Smooth muscle cell (in vitro differentiated cells): ENCODE data around the gene NKAIN4. TPM values are rescaled to one million over a fixed set of nuclear protein-coding genes. Genes with fewer than 3 reads are reported as not detected.

Source experiments
- DNase-seq: peaks from one replicate; lab custom pipeline; 2025; ENCODE audit not compliant: unreplicated experiment; lab: John Stamatoyannopoulos, UW
- H2AFZ ChIP-seq: fragments of 200-600 bp; sonication (generic); 2 replicates; pipeline ENCODE4 v1.6.0; 2016; ENCODE audit warnings: antibody characterized with exemption, low read depth, mild to moderate bottlenecking
- H3F3A ChIP-seq: fragments of 200-600 bp; sonication (generic); 2 replicates; pipeline ENCODE4 v1.6.0; 2017; ENCODE audit warnings: antibody characterized with exemption, low read depth
- H3K27ac ChIP-seq: fragments of 200-600 bp; sonication (generic); 2 replicates; pipeline ENCODE4 v1.5.1; 2016; ENCODE audit warnings: low read depth, mild to moderate bottlenecking
- H3K27me3 ChIP-seq: fragments of 200-600 bp; sonication (generic); 2 replicates; pipeline ENCODE4 v1.6.1; 2016; ENCODE audit warnings: low read depth, mild to moderate bottlenecking
- H3K36me3 ChIP-seq: fragments of 200-600 bp; sonication (generic); 2 replicates; pipeline ENCODE4 v1.5.1; 2016; ENCODE audit warnings: low read depth
- H3K4me1 ChIP-seq: fragments of 200-600 bp; sonication (generic); 2 replicates; pipeline ENCODE4 v1.5.1; 2016; ENCODE audit warnings: low read depth
- H3K4me2 ChIP-seq: fragments of 200-600 bp; sonication (generic); 2 replicates; pipeline ENCODE4 v1.6.0; 2016; ENCODE audit warnings: mild to moderate bottlenecking
- H3K4me3 ChIP-seq: fragments of 200-600 bp; sonication (generic); 2 replicates; pipeline ENCODE4 v1.5.1; 2016; ENCODE audit warnings: mild to moderate bottlenecking
- H3K79me2 ChIP-seq: fragments of 200-600 bp; sonication (generic); 2 replicates; pipeline ENCODE4 v1.6.0; 2016; ENCODE audit warnings: low read depth, mild to moderate bottlenecking
- H3K9ac ChIP-seq: fragments of 200-600 bp; sonication (generic); 2 replicates; pipeline ENCODE4 v1.6.0; 2016; ENCODE audit warnings: low read depth
- H3K9me3 ChIP-seq: fragments of 200-600 bp; sonication (generic); replicated peaks from 2 replicates; pipeline ENCODE4 v1.5.1; 2016; ENCODE audit warnings: low read depth
- H4K20me1 ChIP-seq: fragments of 200-600 bp; sonication (generic); 2 replicates; pipeline ENCODE4 v1.6.0; 2016; ENCODE audit warnings: low read depth
- WGBS: methylation state at CpG from one replicate; pipeline ENCODE4 v1.1.7; 2016; ENCODE audit warnings: low lambda C conversion rate; 5-methylcytosine and 5-hydroxymethylcytosine counted together
- polyA plus RNA-seq: library from polyadenylated mRNA; unstranded; fragments of >200 nt; fragmentation: Nextera tagmentation; extraction: Ambion mirVana; gene quantifications from 2 replicates; pipeline ENCODE4 v1.2.1, GENCODE V29; 2016
- total RNA-seq: library from RNA; depleted of rRNA; stranded (reverse); fragments of >200 nt; gene quantifications from 2 replicates; pipeline ENCODE4 v1.2.3, GENCODE V29; 2014
- TF ChIP-seq, protein P1 (sequence below): fragments of 200-600 bp; sonication (generic); IDR thresholded peaks from 2 replicates; pipeline ENCODE4 v1.5.1; 2017; ENCODE audit warnings: borderline replicate concordance, mild to moderate bottlenecking, antibody characterized with exemption; ENCODE audit not compliant: insufficient read depth, poor library complexity, severe bottlenecking

The NKAIN4 gene
- total and polyA plus RNA-seq, 2 experiments from 2014 or later: 19.8 to 50.0 TPM

DNA sequence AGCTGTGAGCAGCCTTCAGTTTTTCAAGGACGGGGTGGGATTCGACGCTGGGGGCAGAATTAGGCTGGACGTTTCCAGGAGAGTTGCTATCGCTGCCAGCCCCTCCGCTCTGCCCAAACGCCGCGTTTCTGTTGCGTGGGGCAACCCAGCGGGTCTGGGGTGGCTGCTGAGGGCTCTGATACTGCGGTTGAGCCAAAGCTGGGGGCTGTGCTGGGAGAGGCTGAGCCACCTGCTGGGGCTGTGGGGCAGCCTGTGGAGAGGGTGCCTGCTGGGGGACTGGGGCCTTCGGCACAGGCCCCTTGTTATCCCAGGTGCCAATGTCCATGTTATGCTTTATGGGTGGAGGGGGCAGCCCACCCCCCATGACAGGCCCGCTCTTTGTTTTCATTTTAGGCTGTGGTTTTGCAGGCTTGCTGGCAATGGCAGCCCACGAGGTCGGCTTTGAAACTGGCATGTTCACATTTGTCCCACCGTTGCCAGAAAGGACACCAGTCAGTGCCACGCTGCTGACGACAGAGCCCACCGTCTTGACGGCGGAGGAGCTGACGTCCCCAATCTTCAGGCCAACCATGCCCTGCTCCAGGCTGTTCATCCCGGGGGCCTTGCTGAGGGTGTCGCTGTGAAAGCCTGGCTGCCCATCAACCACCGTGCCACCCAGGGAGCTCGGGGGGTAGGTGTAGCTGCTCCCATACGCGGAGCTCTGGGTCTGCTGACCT lies 51.3 kb downstream of the NKAIN4 start:
- Histone ChIP-seq H3K27ac (no peak overlapping the region), H3K4me3 (no peak overlapping the region), H3K4me2 (no peak overlapping the region), H3K9me3 (no peaks in the 10 kb centered on the region), H3K79me2 (peaks cover 89% of the 10 kb centered on the region), H3K27me3 (no peaks in the 10 kb centered on the region), H3K9ac (no peak overlapping the region), H3K36me3 (peaks cover 7% of the 10 kb centered on the region), H4K20me1 (peaks cover 100% of the 10 kb centered on the region), H3K4me1 (no peaks in the 10 kb centered on the region), H2AFZ (no peak overlapping the region), H3F3A (no peaks in the 10 kb centered on the region)
- WGBS: 93% methylated on average over 29 of the region's 29 CpGs
- TF ChIP-seq, protein P1, sequence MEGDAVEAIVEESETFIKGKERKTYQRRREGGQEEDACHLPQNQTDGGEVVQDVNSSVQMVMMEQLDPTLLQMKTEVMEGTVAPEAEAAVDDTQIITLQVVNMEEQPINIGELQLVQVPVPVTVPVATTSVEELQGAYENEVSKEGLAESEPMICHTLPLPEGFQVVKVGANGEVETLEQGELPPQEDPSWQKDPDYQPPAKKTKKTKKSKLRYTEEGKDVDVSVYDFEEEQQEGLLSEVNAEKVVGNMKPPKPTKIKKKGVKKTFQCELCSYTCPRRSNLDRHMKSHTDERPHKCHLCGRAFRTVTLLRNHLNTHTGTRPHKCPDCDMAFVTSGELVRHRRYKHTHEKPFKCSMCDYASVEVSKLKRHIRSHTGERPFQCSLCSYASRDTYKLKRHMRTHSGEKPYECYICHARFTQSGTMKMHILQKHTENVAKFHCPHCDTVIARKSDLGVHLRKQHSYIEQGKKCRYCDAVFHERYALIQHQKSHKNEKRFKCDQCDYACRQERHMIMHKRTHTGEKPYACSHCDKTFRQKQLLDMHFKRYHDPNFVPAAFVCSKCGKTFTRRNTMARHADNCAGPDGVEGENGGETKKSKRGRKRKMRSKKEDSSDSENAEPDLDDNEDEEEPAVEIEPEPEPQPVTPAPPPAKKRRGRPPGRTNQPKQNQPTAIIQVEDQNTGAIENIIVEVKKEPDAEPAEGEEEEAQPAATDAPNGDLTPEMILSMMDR: no peak
- no peak for DNase-seq

DNA sequence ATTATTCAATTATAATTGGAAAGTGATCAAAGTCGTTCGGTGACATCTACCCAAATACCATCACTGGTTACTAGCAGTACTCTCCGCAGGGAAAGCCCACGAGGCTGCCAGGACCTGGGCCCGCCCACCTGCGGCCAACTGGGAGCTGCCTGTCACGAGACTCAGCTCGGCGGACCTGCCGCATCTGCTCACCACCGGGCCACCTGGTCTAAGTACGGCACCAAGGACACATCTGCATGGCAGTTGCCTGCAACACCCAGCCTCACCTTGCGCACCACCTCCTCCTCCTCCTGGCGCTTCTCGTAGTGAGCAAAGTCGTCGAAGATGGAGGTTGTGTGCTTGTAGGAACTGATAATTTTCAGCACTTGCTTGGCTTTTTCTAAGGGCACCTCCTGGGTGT lies 52.2 kb downstream of the NKAIN4 start:
- Histone ChIP-seq H3K4me1 (peaks cover 3% of the 10 kb centered on the region), H3F3A (peaks cover 3% of the 10 kb centered on the region), H3K27me3 (no peaks in the 10 kb centered on the region), H3K27ac (no peak overlapping the region), H4K20me1 (peaks cover 100% of the 10 kb centered on the region), H2AFZ (no peak overlapping the region), H3K4me2 (no peak overlapping the region), H3K79me2 (peaks cover 92% of the 10 kb centered on the region), H3K36me3 (peaks cover 7% of the 10 kb centered on the region), H3K4me3 (no peak overlapping the region), H3K9me3 (no peaks in the 10 kb centered on the region), H3K9ac (no peak overlapping the region)
- TF ChIP-seq, protein P1: no peak
- 96% methylated on average over 17 of the region's 17 CpGs for WGBS
- no peak for DNase-seq

DNA sequence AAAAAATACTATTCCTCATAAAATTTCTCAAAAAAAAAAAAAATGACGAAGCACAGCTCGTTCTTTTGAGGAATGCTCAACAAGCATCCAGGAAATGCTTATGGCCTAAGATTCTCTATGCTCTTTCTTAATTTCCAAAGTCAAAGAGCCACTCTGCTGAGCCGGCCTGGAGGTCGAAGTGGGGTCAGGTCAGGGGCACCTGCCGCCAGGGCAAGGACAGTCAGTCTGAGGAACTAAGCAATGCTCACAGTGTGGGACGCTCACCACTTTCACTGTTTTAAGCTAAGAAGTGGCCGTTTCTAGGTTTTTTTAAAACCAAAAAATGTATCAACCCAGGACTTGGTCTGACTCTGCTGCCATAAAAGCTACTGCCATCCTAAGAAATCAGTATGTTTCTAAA lies 55.7 kb downstream of the NKAIN4 start:
- peaks cover 16% of the 10 kb centered on the region for H3F3A ChIP-seq
- H3K27me3 ChIP-seq: no peaks in the 10 kb centered on the region
- no peak for DNase-seq
- no peak overlapping the region for H3K4me3 ChIP-seq
- no peak overlapping the region for H3K4me2 ChIP-seq
- H3K4me1 ChIP-seq: peaks cover 6% of the 10 kb centered on the region
- H3K79me2 ChIP-seq: peaks cover 60% of the 10 kb centered on the region
- H2AFZ ChIP-seq: no peak overlapping the region
- TF ChIP-seq, protein P1: no peak
- WGBS: 80% methylated on average over 7 of the region's 7 CpGs
- no peak overlapping the region for H3K9ac ChIP-seq
- H3K9me3 ChIP-seq: no peaks in the 10 kb centered on the region
- H3K36me3 ChIP-seq: peaks cover 16% of the 10 kb centered on the region
- H4K20me1 ChIP-seq: peaks cover 100% of the 10 kb centered on the region
- no peak overlapping the region for H3K27ac ChIP-seq
